GM10248 (cell line): ENCODE results near the gene AMFR.

Source experiments
- CTCF ChIA-PET: fragments of 300-600 bp; sonication (Branson Sonifier 250); formaldehyde crosslinking; extraction: SDS; loops from one replicate; lab custom pipeline; 2021; ENCODE audit warnings: antibody characterized with exemption; lab: Yijun Ruan, JAX
- POLR2A ChIA-PET: fragments of 350-650 bp; sonication (Branson Sonifier 250); formaldehyde crosslinking; extraction: SDS; loops from one replicate; lab custom pipeline; 2020; ENCODE audit warnings: antibody characterized with exemption; lab: Yijun Ruan, JAX
- DNase-seq: peaks from one replicate; pipeline ENCODE4 v3.0.0; 2012; ENCODE audit errors: extremely low spot score
- TF ChIP-seq, protein P1 (sequence below): IDR thresholded peaks from 2 replicates; pipeline ENCODE4 v1.5.1; 2012; ENCODE audit warnings: mild to moderate bottlenecking, low read depth; ENCODE audit errors: extremely low read depth, missing control alignments, control extremely low read depth

The AMFR gene

DNA sequence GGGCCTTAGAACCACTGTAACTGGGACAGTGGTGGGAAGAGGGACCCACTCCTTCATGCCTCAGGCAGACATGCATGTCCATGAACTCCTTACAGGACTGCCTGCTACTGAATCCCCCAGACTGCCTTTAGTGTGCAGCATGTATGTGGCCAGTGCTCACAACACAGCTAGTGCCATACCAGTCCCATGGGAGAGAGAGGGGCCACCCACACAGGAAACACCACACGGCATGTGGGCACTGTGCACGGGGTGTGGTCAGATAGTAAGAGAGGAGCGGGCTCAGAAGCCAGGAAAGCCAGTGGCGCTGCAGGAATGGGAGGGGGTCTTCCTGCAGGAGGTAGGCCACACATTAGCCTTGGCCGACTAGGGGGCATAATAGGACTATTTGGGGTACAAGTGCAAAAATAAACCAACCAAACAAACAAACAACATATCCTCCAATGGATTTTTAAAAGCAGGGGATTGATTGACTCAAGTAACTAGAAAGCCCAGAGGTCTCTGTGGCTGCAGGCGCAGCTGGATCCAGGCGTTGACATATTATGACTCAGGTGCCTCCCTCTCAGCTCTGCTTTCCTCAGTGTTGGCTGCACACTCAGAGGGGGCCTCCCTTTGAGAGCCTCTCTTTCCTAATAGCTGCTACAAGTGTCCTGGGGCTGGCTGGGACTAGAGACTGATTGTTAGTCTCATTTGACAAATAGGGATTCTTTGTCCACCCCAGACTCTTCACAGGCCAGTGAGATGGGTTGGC lies 104.4 kb downstream of the AMFR start:
- CTCF ChIA-PET: interaction anchor here (0.8 to 7.8 kb wide), 8 partner anchors 14 to 856 kb away, joined by 3 to 100 read pairs (median 6); no protein-coding TSS in a partner anchor
- TF ChIP-seq, protein P1, sequence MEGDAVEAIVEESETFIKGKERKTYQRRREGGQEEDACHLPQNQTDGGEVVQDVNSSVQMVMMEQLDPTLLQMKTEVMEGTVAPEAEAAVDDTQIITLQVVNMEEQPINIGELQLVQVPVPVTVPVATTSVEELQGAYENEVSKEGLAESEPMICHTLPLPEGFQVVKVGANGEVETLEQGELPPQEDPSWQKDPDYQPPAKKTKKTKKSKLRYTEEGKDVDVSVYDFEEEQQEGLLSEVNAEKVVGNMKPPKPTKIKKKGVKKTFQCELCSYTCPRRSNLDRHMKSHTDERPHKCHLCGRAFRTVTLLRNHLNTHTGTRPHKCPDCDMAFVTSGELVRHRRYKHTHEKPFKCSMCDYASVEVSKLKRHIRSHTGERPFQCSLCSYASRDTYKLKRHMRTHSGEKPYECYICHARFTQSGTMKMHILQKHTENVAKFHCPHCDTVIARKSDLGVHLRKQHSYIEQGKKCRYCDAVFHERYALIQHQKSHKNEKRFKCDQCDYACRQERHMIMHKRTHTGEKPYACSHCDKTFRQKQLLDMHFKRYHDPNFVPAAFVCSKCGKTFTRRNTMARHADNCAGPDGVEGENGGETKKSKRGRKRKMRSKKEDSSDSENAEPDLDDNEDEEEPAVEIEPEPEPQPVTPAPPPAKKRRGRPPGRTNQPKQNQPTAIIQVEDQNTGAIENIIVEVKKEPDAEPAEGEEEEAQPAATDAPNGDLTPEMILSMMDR: no peak
- no peak for DNase-seq
- POLR2A ChIA-PET: no interaction called here

DNA sequence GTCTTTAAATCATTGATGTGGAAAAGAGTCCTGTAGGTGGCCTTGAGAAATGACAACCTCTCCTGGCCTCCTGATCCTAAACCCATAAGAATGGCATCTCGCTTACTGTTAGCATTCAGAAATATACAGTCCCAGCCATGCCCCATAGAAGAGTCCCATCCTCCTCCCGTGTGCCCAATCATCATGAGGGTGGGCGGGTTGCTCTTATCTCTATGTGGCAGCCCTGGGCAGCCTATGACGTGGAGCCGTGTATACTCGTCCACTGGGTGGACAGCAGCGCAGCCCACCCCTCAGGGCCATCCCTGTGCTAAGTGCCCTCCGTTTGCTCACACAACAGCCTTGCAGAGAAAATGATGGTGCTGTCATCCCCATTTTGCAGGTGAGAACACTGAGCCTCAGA lies 105.3 kb downstream of the AMFR start:
- CTCF ChIA-PET: interaction anchor here (2.4 to 7.8 kb wide), 5 partner anchors 13 to 855 kb away, joined by 8 to 100 read pairs (median 23); no protein-coding TSS in a partner anchor
- no peak for DNase-seq
- POLR2A ChIA-PET: no interaction called here
- TF ChIP-seq, protein P1: no peak

DNA sequence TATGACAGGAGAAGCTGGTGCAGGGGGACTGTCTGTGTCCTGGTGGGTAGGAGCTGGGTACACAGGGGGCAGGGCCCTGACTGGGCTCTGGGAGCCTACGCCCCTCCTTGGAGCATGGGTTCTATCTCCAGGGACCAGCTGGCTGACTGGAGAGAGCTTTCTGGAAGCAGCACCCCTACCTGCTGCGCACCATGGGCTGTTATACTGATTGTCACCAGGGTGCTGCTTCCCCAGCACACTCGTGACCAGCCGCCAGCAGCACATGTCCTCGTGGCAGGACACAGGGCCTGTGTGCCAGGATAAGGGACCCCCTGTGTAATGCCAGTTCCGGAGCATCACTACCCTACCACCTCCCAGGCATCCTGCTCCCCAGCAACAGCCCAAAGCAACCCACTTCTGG lies 106.0 kb downstream of the AMFR start:
- ChIA-PET POLR2A (no interaction called here), CTCF (interaction anchor here (1.0 to 7.8 kb wide), 19 partner anchors 8 to 854 kb away, joined by 3 to 100 read pairs (median 6); no protein-coding TSS in a partner anchor)
- no peak for DNase-seq
- TF ChIP-seq, protein P1: no peak

DNA sequence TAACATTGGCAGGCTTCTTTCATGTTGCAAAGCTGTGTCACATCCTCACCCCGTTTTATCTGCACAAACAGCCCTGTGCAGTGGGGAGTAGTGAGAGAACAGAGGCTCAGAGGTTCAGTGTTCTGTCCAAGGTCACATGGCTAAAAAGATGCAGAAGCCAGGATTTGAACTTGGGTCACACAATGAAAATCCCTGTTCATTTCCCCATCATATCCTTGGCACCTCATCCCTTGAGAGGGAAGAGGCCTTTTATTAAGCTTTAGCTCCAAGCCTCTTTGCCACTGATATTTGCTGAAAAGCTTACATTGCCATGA lies 106.6 kb downstream of the AMFR start:
- DNase-seq: no peak
- ChIA-PET POLR2A (no interaction called here), CTCF (interaction anchor here (0.7 to 7.8 kb wide), 31 partner anchors 9 to 854 kb away, joined by 3 to 100 read pairs (median 5); no protein-coding TSS in a partner anchor)
- TF ChIP-seq, protein P1: no peak

DNA sequence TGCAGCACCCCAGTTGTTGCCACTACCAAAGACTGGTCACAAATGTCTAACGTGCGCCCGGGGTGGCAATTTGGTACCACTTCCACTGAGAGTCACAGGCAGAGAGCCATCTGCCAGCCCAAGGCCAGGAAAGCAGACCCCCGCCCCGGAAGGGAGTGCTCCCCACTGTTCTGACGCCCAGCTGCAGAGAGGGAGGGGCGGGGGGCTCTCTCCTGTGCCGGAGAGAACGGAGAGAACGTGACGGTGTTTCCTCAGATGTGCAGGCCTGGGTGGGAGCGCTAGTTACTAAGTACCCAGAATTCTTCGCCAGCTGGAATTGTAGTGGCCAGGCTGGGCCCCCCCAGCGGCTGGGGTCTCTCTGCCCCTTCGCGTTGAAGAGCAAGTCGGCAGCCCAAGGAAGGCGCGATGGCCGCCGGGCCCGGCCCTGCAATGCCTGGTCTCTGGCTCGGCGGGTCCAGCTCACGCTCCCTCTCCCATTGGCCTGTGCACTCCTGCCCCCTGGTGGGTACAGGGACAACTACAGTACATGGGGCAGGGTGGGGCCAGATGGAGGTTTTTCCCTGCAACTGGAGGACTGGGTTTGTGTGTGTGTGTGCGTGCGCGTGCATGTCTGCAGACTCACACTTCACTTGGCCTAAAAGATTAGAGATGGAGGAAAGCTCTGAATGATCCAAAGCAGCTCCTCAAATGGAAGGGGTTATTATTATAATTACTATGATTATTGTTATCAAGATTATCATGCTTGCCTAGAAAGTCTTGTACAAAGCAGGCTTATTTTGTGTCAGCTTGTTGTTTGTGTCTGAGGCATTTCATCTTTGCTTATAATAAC lies 107.1 kb downstream of the AMFR start:
- POLR2A ChIA-PET: no interaction called here
- CTCF ChIA-PET: interaction anchor here (0.6 to 7.8 kb wide), 39 partner anchors 10 to 857 kb away, joined by 3 to 100 read pairs (median 4); no protein-coding TSS in a partner anchor
- DNase-seq: peak; percentile 91
- TF ChIP-seq, protein P1: peak; percentile 89

DNA sequence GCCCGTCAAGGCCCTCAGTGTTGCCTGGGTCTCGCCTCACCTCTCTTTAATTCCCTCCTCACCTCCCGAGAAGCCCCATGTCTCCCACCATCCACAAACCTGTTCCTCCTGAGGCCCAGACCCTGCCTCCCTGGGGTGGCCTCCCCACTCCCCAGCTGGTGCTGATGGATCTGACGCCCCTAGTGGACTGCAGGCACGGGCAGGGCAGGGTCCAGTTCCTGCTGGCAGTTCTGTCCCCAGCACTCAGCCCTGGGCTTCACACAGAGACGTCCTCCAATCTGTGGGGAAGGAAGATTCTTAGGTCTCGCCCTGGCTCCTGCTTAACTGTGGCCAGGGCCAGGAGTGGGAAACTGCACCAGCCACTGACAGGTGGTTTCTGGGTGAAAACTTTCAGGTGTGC lies 108.8 kb downstream of the AMFR start:
- CTCF ChIA-PET: interaction anchor here (4.5 kb wide), 1 partner anchor 371 kb away, joined by 100 read pairs; no protein-coding TSS in a partner anchor
- no peak for DNase-seq
- TF ChIP-seq, protein P1: no peak
- POLR2A ChIA-PET: no interaction called here
